ENCODE measurements around the gene PRPF8. TPM values are rescaled to one million over a fixed set of nuclear protein-coding genes. Genes with fewer than 3 reads are reported as not detected.

PRPF8 gene
- total and polyA plus RNA-seq, 2 of the 13 experiments (the other 11 are each of a cell fraction or from before 2014, with no cell fraction given): 112 to 179 TPM

DNA sequence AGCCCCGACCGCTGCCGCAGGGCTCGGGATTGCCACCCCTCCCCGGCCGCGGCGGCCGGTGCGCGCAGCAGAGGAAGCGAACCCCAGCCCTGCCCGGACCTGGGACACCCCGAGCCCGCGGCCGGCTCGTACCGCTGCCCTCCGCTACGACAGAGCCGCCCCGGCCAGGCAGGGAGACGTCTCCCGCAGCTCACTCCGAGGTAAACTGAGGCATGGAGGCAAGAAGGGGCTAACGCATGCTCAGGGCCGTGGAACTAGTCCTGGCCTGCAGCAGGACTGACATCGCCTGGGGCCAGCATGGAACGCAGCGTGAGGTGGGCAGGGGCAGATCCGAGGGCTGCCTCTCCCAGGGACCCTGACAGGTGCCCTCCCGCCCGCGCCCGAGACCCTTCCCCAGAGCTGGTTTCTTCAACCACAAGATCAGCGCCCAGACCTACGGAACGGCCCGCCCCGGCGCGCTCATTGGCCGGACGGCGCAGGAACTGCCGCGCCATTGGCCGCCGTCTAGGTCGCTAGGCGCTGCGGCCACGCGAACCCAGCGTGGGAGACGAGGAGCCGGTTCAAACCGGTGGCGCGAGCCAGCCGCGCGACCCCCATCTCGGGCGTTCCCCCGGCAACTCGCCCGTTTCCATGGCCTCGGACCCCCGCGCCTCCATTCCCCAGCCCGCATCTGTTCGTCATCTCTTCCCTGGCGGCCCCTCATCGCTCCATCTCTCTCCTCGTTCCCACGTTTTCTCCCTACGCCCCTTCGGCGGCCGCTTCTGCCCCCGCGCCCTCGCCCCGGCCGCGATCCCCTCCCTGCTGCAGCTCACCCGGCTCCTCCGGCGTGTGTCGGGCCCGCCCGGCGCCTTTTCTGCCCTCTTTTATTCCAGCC lies 56.4 kb downstream of the PRPF8 start, which contains the start of gene SLC43A2 (continued):
- TF ChIP-seq, protein P1, sequence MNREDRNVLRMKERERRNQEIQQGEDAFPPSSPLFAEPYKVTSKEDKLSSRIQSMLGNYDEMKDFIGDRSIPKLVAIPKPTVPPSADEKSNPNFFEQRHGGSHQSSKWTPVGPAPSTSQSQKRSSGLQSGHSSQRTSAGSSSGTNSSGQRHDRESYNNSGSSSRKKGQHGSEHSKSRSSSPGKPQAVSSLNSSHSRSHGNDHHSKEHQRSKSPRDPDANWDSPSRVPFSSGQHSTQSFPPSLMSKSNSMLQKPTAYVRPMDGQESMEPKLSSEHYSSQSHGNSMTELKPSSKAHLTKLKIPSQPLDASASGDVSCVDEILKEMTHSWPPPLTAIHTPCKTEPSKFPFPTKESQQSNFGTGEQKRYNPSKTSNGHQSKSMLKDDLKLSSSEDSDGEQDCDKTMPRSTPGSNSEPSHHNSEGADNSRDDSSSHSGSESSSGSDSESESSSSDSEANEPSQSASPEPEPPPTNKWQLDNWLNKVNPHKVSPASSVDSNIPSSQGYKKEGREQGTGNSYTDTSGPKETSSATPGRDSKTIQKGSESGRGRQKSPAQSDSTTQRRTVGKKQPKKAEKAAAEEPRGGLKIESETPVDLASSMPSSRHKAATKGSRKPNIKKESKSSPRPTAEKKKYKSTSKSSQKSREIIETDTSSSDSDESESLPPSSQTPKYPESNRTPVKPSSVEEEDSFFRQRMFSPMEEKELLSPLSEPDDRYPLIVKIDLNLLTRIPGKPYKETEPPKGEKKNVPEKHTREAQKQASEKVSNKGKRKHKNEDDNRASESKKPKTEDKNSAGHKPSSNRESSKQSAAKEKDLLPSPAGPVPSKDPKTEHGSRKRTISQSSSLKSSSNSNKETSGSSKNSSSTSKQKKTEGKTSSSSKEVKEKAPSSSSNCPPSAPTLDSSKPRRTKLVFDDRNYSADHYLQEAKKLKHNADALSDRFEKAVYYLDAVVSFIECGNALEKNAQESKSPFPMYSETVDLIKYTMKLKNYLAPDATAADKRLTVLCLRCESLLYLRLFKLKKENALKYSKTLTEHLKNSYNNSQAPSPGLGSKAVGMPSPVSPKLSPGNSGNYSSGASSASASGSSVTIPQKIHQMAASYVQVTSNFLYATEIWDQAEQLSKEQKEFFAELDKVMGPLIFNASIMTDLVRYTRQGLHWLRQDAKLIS (CRISPR knock-in tag; IDR thresholded peaks at IDR 0.05): no peak; the same call in 1 of the 2 replicates
- TF ChIP-seq ZNF678 (CRISPR knock-in tag; IDR thresholded peaks at IDR 0.05) (no peak), ZNF552 (CRISPR knock-in tag; IDR thresholded peaks at IDR 0.05; ENCODE audit: borderline replicate concordance) (no peak), ZNF703 (CRISPR knock-in tag; IDR thresholded peaks at IDR 0.05; ENCODE audit: borderline replicate concordance) (0 out of 2 replicates have a peak, but pooled peaks have one; percentile 22), FOXA3 (CRISPR knock-in tag; IDR thresholded peaks at IDR 0.05) (no peak), JUND (CRISPR knock-in tag; IDR thresholded peaks at IDR 0.05) (no peak), REPIN1 (CRISPR knock-in tag; IDR thresholded peaks at IDR 0.05; ENCODE audit: borderline replicate concordance, low read depth) (peak; percentile 61; the same call in 1 of the 2 replicates), NR1H2 (CRISPR knock-in tag; IDR thresholded peaks at IDR 0.05; ENCODE audit: borderline replicate concordance, low read depth) (no peak), MEIS2 (CRISPR knock-in tag; IDR thresholded peaks at IDR 0.05) (no peak), SMARCC2 (IDR thresholded peaks at IDR 0.05) (no peak), MAFK (conservative IDR thresholded peaks at IDR 0.05 in 1 of 2, IDR thresholded peaks at IDR 0.05 in 1 of 2; ENCODE audit: low read length in 2 of 2) (no peak), RFXAP (CRISPR knock-in tag; IDR thresholded peaks at IDR 0.05; ENCODE audit: borderline replicate concordance) (peak; percentile 80), CBFB (CRISPR knock-in tag; IDR thresholded peaks at IDR 0.05) (no peak), RELA (CRISPR knock-in tag; IDR thresholded peaks at IDR 0.05) (no peak), KMT2A (CRISPR knock-in tag; IDR thresholded peaks at IDR 0.05) (no peak; the same call in 1 of the 2 replicates), AGO1 (IDR thresholded peaks at IDR 0.05; ENCODE audit: low read depth, low read length, poor library complexity, severe bottlenecking) (no peak)
- TF ChIP-seq, protein P2, sequence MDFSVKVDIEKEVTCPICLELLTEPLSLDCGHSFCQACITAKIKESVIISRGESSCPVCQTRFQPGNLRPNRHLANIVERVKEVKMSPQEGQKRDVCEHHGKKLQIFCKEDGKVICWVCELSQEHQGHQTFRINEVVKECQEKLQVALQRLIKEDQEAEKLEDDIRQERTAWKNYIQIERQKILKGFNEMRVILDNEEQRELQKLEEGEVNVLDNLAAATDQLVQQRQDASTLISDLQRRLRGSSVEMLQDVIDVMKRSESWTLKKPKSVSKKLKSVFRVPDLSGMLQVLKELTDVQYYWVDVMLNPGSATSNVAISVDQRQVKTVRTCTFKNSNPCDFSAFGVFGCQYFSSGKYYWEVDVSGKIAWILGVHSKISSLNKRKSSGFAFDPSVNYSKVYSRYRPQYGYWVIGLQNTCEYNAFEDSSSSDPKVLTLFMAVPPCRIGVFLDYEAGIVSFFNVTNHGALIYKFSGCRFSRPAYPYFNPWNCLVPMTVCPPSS (IDR thresholded peaks at IDR 0.05): no peak
- TF ChIP-seq, protein P3, sequence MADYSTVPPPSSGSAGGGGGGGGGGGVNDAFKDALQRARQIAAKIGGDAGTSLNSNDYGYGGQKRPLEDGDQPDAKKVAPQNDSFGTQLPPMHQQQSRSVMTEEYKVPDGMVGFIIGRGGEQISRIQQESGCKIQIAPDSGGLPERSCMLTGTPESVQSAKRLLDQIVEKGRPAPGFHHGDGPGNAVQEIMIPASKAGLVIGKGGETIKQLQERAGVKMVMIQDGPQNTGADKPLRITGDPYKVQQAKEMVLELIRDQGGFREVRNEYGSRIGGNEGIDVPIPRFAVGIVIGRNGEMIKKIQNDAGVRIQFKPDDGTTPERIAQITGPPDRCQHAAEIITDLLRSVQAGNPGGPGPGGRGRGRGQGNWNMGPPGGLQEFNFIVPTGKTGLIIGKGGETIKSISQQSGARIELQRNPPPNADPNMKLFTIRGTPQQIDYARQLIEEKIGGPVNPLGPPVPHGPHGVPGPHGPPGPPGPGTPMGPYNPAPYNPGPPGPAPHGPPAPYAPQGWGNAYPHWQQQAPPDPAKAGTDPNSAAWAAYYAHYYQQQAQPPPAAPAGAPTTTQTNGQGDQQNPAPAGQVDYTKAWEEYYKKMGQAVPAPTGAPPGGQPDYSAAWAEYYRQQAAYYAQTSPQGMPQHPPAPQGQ (CRISPR knock-in tag; IDR thresholded peaks at IDR 0.05; ENCODE audit: borderline replicate concordance): no peak
- TF ChIP-seq, protein P4, sequence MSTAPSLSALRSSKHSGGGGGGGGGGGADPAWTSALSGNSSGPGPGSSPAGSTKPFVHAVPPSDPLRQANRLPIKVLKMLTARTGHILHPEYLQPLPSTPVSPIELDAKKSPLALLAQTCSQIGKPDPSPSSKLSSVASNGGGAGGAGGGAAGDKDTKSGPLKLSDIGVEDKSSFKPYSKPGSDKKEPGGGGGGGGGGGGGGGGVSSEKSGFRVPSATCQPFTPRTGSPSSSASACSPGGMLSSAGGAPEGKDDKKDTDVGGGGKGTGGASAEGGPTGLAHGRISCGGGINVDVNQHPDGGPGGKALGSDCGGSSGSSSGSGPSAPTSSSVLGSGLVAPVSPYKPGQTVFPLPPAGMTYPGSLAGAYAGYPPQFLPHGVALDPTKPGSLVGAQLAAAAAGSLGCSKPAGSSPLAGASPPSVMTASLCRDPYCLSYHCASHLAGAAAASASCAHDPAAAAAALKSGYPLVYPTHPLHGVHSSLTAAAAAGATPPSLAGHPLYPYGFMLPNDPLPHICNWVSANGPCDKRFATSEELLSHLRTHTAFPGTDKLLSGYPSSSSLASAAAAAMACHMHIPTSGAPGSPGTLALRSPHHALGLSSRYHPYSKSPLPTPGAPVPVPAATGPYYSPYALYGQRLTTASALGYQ (CRISPR knock-in tag; IDR thresholded peaks at IDR 0.05): no peak
